ENCODE data around the gene TTC28.

DNA sequence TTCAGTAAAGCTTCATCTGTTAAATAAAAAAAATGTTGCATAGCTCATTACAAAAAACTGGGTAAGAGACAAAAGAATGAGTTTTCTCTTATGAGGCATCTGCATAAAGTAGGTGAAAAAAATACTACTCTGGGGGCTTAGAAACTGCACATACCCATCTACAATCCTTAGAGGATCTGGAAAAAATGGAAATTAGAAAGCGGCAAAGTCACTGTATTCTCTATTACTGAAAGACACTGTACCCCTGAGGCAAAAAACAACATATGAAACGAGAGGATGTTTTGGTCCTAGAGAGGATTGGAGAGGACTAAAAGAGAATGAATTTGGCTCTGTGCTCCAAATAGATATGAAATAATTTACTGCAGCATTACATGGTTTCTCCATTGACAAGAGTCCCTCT is 553.8 kb downstream of the TTC28 start:
- TF ChIP-seq, protein P1, sequence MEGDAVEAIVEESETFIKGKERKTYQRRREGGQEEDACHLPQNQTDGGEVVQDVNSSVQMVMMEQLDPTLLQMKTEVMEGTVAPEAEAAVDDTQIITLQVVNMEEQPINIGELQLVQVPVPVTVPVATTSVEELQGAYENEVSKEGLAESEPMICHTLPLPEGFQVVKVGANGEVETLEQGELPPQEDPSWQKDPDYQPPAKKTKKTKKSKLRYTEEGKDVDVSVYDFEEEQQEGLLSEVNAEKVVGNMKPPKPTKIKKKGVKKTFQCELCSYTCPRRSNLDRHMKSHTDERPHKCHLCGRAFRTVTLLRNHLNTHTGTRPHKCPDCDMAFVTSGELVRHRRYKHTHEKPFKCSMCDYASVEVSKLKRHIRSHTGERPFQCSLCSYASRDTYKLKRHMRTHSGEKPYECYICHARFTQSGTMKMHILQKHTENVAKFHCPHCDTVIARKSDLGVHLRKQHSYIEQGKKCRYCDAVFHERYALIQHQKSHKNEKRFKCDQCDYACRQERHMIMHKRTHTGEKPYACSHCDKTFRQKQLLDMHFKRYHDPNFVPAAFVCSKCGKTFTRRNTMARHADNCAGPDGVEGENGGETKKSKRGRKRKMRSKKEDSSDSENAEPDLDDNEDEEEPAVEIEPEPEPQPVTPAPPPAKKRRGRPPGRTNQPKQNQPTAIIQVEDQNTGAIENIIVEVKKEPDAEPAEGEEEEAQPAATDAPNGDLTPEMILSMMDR (IDR thresholded peaks at IDR 0.05), result no peak
- TF ChIP-seq POLR2A (IDR thresholded peaks at IDR 0.05), result no peak
